SU-DHL-6 (cell line): ENCODE results near the gene CYP3A7.

ENCODE experiments used
- CTCF ChIP-seq: fragments of 200-600 bp; sonication (generic); IDR thresholded peaks from one replicate; pipeline ENCODE4 v1.5.1; 2017; ENCODE audit warnings: antibody characterized with exemption, mild to moderate bottlenecking, low read length, moderate library complexity; ENCODE audit not compliant: insufficient read depth, poor library complexity, severe bottlenecking
- EZH2phosphoT487 ChIP-seq: fragments of 200-600 bp; sonication (generic), shearing (Covaris generic); conservative IDR thresholded peaks from 2 replicates; pipeline ENCODE4 v1.6.1; 2018; ENCODE audit warnings: mild to moderate bottlenecking, antibody characterized with exemption, low read length, moderate library complexity, mixed read lengths

GRCh38 chr7:99733003-99733402 lies 2.0 kb downstream of the CYP3A7 start:
- TF ChIP-seq CTCF (no peak), EZH2phosphoT487 (no peak)
